HG03135 (cell line): ENCODE results near the gene PIGM.

Experiments used
- ATAC-seq: cut with Tn5 transposase; IDR thresholded peaks from one replicate; pipeline ENCODE4 v1.9.1; 2021; ENCODE audit warnings: mild to moderate bottlenecking, moderate library complexity; ENCODE audit not compliant: unreplicated experiment

The PIGM gene

GRCh38 chr1:160022330-160023310 is 9.2 kb downstream of the PIGM start:
- no peak for ATAC-seq

GRCh38 chr1:160021376-160022074 is 10.3 kb downstream of the PIGM start:
- no peak for ATAC-seq

GRCh38 chr1:160020196-160020595 is 11.6 kb downstream of the PIGM start:
- no peak for ATAC-seq

- ATAC-seq, result no peak
Observed at GRCh38 chr1:160018900-160019299, 12.9 kb downstream of the PIGM start.

- no peak for ATAC-seq
Observed at GRCh38 chr1:160018347-160018746, 13.4 kb downstream of the PIGM start.

- ATAC-seq, result no peak
Observed at GRCh38 chr1:160017592-160017991, 14.2 kb downstream of the PIGM start.

- ATAC-seq, result no peak
Observed at GRCh38 chr1:160011781-160012180, 20.0 kb downstream of the PIGM start.

- no peak for ATAC-seq
Observed at GRCh38 chr1:160009801-160010200, 22.0 kb downstream of the PIGM start.

- no peak for ATAC-seq
Observed at GRCh38 chr1:160009081-160009480, 22.7 kb downstream of the PIGM start.

GRCh38 chr1:160007577-160008200 is 24.1 kb downstream of the PIGM start:
- ATAC-seq, result no peak

- ATAC-seq, result peak; percentile 83
Observed at GRCh38 chr1:160006312-160006940, 25.4 kb downstream of the PIGM start.

- no peak for ATAC-seq
Observed at GRCh38 chr1:160005070-160005469, 26.7 kb downstream of the PIGM start.

GRCh38 chr1:160004425-160004824 is 27.4 kb downstream of the PIGM start:
- ATAC-seq, result no peak

- ATAC-seq, result no peak
Observed at GRCh38 chr1:160004001-160004400, 27.8 kb downstream of the PIGM start.

GRCh38 chr1:160001440-160001839 is 30.4 kb downstream of the PIGM start:
- ATAC-seq, result no peak

GRCh38 chr1:159999204-159999603 is 32.6 kb downstream of the PIGM start:
- no peak for ATAC-seq

GRCh38 chr1:159996653-159997052 is 35.1 kb downstream of the PIGM start:
- no peak for ATAC-seq

GRCh38 chr1:159994896-159995295 is 36.9 kb downstream of the PIGM start:
- ATAC-seq, result no peak

- no peak for ATAC-seq
Observed at GRCh38 chr1:159993911-159994310, 37.9 kb downstream of the PIGM start.

- no peak for ATAC-seq
Observed at GRCh38 chr1:159992161-159992560, 39.6 kb downstream of the PIGM start.

GRCh38 chr1:159991513-159991912 is 40.3 kb downstream of the PIGM start:
- no peak for ATAC-seq
